GM19395 (cell line): Measurements from ENCODE around the gene DIPK1A.
"Not testable (repeated sequence)": the region's sequence is repeated elsewhere in the genome, so short reads cannot be mapped to it uniquely, and the experiment has no call there.

ENCODE experiments used
- ATAC-seq: cut with Tn5 transposase; IDR thresholded peaks from one replicate; pipeline ENCODE4 v1.9.1; 2021; ENCODE audit warnings: mild to moderate bottlenecking, moderate library complexity; ENCODE audit not compliant: unreplicated experiment

Gene DIPK1A

DNA sequence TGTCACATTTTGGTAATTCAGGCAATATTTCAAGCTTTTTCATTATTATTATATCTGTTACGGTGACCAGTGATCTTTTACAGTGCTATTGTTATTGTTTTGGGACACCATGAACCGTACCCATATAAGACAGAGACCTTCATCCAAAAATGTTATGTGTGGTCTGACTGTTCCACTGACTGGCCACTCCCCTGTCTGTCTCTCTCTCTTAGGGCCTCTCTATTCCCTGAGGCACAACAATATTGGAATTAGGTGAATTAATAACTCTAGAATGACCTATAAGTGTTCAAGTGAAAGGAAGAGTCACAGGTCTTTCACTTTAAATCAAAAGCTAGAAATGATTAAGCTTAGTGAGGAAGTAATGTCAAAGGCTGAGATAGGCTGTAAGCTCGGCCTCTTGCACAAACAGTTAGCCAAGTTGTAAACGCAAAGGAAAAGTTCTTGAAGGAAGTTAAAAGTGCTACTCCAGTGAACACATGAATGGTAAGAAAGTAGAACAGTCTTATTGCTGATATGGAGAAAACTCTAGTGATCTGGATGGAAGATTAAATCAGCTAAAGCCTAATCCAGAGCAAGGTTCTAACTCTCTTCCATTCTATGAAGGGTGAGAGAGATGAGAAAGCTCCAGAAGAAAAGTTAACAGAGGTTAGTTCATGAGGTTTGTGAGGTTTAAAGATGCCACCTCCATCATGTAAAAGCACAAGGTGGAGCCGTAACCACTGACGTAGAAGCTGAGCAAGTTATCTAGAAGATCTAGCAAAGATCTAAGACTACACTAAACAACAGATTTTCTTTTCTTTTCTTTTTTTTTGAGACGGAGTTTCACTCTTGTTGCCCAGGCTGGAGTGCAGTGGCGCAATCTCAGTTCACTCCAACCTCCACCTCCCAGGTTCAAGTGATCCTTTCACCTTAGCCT, 19.7 kb upstream of the DIPK1A start:
- peak; percentile 60 for ATAC-seq

GRCh38 chr1:92975551-92976232, 14.4 kb upstream of the DIPK1A start:
- peak; percentile 78 for ATAC-seq

- ATAC-seq, result not testable (repeated sequence)
Measured at GRCh38 chr1:92974112-92974511, 12.8 kb upstream of the DIPK1A start.

- ATAC-seq, result no peak
Measured at GRCh38 chr1:92973203-92973897, 12.1 kb upstream of the DIPK1A start.

DNA sequence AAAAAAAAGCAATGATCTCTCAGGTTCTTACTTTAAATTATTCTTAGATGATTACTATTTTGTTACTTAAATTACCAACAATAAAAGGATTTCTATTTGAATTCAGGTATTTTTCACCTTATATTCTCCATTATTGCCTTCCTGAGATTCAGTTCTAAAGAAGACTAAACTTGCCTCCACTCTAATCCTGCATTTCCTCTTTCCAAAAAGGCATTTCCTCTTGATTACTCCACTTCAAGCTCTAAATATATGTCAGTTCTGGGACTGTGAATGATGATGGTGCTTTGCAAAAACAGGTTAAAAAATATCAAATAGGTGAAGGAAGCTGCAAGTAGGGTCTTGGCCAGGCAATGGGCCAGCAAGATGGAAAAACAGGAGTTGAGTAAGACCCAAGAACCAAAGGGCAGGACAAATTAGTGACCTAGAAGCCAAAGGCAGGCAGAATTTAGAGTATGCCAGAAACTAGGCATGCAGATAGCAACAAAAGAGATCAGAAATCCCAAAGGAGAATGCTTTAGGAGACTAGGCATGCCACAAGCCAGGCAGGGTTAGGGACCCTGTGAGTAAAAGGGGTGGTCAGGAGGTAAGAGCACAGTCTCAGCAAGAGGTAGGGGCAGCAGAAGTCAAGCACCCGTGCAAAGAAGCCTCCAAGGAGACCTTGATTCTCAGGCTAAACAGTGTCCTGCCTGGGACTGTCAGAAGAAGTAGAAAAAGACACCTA, 11.3 kb upstream of the DIPK1A start:
- no peak for ATAC-seq

DNA sequence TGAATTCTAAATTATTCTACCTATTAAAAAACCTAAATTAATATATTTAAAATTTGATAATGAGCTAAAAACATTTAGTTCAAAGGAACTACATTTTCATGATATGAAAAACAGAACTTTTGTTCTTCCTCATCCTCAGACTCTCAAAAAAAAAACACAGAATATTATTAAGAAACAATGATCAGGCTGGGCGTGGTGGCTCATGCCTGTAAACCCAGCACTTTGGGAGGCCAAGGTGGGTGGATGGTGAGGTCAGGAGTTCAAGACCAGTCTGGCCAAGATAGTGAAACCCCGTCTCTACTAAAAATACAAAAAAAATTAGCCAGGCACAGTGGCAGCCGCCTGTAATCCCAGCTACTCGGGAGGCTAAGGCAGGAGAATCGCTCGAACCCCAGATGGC, 10.7 kb upstream of the DIPK1A start:
- not testable (repeated sequence) for ATAC-seq

- no peak for ATAC-seq
Measured at GRCh38 chr1:92970990-92971689, 9.9 kb upstream of the DIPK1A start.

DNA sequence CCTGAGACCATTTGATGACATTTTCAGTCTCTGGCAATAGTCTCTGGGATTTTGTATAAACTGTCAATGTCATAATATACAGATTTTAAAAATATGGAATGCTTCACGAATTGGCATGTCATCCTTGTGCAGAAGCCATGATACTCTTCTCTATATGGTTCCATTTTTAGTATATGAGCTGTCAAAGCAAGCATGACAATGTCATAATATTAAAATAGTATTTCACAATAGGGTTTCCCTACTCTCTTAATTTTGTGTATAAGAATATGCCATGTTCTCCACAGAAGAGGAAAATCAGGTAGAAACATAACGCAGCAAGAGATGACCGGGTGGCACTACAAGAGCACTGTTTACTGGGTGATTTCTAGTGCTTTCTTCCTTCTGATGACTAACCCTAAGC, 8.3 kb upstream of the DIPK1A start:
- ATAC-seq, result no peak

DNA sequence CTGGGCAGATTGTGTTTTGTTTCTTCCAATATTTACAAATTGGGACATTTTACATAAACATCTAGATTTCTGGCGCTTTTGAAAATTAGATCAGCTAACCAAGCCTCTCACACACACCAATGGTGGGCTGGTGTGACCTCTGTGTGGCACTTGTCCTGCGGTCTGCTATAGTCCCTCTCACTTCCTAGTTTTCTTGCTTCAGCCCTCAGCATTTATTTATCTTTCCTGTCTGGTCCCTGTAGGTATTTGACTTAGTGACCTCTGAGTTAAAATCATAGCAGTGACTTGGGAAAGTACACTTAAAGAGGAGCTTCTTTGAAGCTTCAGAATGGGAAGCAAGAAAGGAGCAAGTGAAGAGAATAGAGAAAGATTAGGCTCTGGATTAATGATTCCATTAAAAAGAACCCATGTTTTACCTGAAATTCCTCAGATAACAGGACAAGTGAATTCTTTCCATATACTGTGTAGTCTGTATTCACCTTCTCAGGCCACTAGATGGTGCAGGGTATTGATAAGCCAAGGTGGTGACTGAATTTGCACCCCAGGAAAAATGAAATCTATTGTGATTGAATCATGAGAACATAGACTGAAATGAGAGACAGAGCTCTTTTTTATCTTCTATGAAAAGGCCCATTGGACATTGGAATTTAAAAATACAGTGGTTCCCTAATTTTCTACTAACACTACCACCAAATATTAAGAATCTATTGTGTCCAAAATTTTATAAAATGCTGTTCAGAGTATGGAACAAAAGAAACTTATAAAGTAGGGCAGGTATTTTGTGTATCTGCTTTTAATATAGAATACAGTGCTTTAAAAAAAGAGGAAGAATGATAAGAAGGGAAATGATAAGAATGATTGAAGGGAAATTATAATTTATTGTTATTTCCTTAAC, 7.1 kb upstream of the DIPK1A start:
- peak; percentile 67 for ATAC-seq

DNA sequence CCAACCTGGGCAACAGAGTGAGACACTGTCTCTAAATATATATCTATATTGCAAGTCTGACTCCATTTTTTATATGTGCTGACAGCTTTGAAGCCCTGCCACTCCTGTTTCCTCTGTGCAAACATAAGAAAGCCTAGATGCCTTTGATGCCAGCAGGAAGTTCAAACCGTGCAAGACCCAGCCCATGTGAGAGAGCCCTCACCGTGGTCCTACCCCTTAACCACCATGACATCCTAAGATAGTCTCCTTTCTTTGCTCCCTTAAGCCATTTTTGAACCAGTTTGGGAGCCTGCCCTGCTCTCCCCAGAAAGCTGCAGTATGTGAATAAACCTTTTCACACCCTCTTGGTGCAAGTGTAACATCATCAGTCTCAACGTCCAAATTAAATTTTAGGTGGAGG, 3.7 kb upstream of the DIPK1A start:
- ATAC-seq, result no peak

- no peak for ATAC-seq
Measured at GRCh38 chr1:92964316-92964715, 3.1 kb upstream of the DIPK1A start.

DNA sequence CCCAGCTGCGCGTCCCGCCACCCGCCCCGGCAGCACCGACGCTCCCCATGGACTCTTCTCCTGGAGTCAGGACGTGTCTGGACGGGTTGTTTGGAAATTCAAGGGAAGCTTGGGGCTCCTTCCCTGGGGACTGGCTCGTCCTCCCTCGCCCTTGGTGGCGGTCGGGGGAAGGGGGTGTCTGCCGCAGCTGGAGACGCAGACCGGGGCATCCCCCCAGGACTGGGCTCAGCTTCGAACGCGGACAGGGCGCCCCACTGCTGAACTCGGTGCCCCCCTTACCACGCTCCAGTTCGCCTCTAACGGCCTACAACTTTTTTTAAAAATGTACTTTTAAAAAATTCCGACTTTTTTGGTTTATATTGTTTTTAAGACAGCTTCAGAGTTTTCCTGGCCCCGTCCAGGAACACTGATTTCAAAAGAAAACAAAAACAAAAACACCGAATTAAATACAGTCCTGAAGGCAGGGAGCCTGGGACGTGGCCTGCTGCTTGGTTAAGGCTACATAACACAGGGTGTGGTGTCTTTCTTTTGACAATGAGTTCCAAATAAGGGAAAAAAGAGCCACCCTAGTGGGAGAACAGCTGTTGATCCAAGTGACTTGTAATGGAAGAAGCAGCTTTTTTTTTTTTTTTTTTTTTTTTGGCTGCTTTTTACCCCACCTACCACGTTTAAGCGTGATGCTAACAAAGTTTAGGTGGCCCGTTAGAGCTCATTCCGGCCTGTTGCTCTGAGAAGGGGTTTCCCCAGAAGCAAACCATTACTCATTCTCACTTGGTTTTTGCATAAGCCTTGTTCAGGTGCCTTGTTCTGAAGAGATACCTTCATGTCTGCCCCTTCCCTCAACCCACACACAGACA, 862 bp upstream of the DIPK1A start:
- ATAC-seq, result peak; percentile 64

GRCh38 chr1:92960395-92961130, 699 bp downstream of the DIPK1A start:
- ATAC-seq, result peak; percentile 40

- ATAC-seq, result no peak
Measured at GRCh38 chr1:92958203-92958970, 2.9 kb downstream of the DIPK1A start.

DNA sequence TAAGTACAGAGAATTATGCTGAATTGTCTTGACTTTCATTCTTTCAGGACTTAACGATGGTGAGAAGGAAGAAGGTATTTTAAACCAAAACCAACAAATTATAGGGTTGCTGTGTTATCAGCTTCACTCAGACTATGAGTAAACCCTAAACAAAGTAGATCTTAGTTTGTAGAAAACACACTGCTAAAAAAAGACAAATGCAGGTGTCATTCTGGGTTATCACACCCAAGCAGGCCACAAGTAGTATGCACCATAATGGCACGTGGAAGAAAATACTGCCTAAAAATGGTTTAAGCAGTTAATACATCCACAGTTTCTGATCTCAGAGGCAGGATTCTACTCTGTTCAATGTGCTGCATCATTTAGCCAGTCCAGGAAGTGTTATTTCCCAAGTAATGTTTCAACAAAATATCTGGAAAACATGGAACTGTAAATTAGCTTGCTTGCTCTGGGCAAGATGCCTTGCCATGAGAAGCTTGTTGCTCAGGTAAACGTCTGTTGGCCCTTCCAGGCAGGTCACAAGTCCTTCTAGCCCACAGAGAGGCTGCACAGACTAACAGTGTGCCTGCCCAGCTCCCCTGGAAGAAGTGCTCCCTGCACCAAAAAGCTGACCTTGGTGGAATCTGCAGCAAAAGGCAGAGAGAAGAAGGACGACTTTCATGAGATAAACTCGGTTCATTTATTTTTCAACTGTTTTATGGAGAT, 4.1 kb downstream of the DIPK1A start:
- ATAC-seq, result peak; percentile 44
